Liver (tissue), 9 donors: ENCODE data around the gene NCKAP5L. TPM values are rescaled to one million over a fixed set of nuclear protein-coding genes. Genes with fewer than 3 reads are reported as not detected.

ENCODE experiments used
- DNase-seq: peaks from one replicate; pipeline ENCODE4 v3.0.0-alpha.2; 2017; ENCODE audit warnings: low spot score
- H3K27ac ChIP-seq, 2 donors: one replicate each; pipeline ENCODE4 v1.7.0; 2013; ENCODE audit warnings: inconsistent platforms in 2 of 2, low read length in 2 of 2, control low read depth in 1 of 2, low read depth in 1 of 2, mild to moderate bottlenecking in 1 of 2
- H3K27me3 ChIP-seq, 4 donors: one replicate each; pipeline versions ENCODE4 v1.6.1 to v1.7.0; 2013; ENCODE audit warnings: low read length in 3 of 4, inconsistent platforms in 1 of 4, mild to moderate bottlenecking in 1 of 4, moderate library complexity in 1 of 4; ENCODE audit not compliant: control insufficient read depth in 4 of 4, insufficient read depth in 4 of 4
- H3K36me3 ChIP-seq, 4 donors: one replicate each; pipeline versions ENCODE4 v1.6.1 to v1.7.0; 2013; ENCODE audit warnings: low read length in 3 of 4, mild to moderate bottlenecking in 3 of 4, low read depth in 1 of 4, moderate library complexity in 1 of 4; ENCODE audit not compliant: control insufficient read depth in 4 of 4, insufficient read depth in 3 of 4
- H3K4me1 ChIP-seq, 4 donors: one replicate each; pipeline versions ENCODE4 v1.6.1 to v1.7.0; 2013; ENCODE audit warnings: low read length in 3 of 4, mild to moderate bottlenecking in 3 of 4, moderate library complexity in 1 of 4; ENCODE audit not compliant: control insufficient read depth in 4 of 4, insufficient read depth in 4 of 4
- H3K4me3 ChIP-seq, 3 donors: one replicate each; pipeline versions ENCODE4 v1.6.1 to v1.7.0; 2013; ENCODE audit warnings: low read length in 3 of 3, control low read depth in 1 of 3, low read depth in 1 of 3, mild to moderate bottlenecking in 1 of 3
- H3K9ac ChIP-seq, 2 donors: one replicate each; pipeline ENCODE4 v1.7.0; 2013; ENCODE audit warnings: low read length in 2 of 2, mild to moderate bottlenecking in 2 of 2, moderate library complexity in 2 of 2, control low read depth in 1 of 2, low read depth in 1 of 2
- H3K9me3 ChIP-seq, 4 donors: one replicate each; pipeline versions ENCODE4 v1.6.1 to v1.7.0; 2013; ENCODE audit warnings: low read length in 3 of 4; ENCODE audit not compliant: control insufficient read depth in 4 of 4
- CTCF ChIP-seq: fragments of 150-350 bp; IDR thresholded peaks from 2 replicates; pipeline ENCODE4 v1.5.1; 2017; ENCODE audit warnings: improper control_type of control experiment, low read depth, low read length; ENCODE audit not compliant: missing input control
- EGR1 ChIP-seq, 2 donors: IDR thresholded peaks; 2 replicates each; pipeline ENCODE4 v1.6.1; 2016 to 2018; ENCODE audit warnings: antibody characterized with exemption in 2 of 2, low read depth in 2 of 2
- FOXA1 ChIP-seq: IDR thresholded peaks from 2 replicates; pipeline ENCODE4 v1.6.1; 2016; ENCODE audit warnings: antibody characterized with exemption
- FOXA2 ChIP-seq: IDR thresholded peaks from 2 replicates; pipeline ENCODE4 v1.6.1; 2016; ENCODE audit warnings: antibody characterized with exemption
- GABPA ChIP-seq, 2 donors: IDR thresholded peaks in 1 of 2; conservative IDR thresholded peaks in 1 of 2; 2 replicates each; pipeline ENCODE4 v1.6.1; 2016; ENCODE audit warnings: antibody characterized with exemption in 2 of 2, mild to moderate bottlenecking in 1 of 2, moderate library complexity in 1 of 2
- HNF4A ChIP-seq, 2 donors: conservative IDR thresholded peaks; 2 replicates each; pipeline ENCODE4 v1.6.1; 2016; ENCODE audit warnings: antibody characterized with exemption in 2 of 2, mild to moderate bottlenecking in 2 of 2
- HNF4G ChIP-seq: IDR thresholded peaks from 2 replicates; pipeline ENCODE4 v1.6.1; 2016; ENCODE audit warnings: antibody characterized with exemption
- JUND ChIP-seq, 2 donors: IDR thresholded peaks; 2 replicates each; pipeline ENCODE4 v1.6.1; 2016; ENCODE audit warnings: antibody characterized with exemption in 2 of 2
- MAX ChIP-seq: IDR thresholded peaks from 2 replicates; pipeline ENCODE4 v1.6.1; 2016; ENCODE audit warnings: antibody characterized with exemption
- NR2F2 ChIP-seq: IDR thresholded peaks from 2 replicates; pipeline ENCODE4 v1.6.1; 2016; ENCODE audit warnings: antibody characterized with exemption
- RAD21 ChIP-seq, 2 donors: IDR thresholded peaks; 2 replicates each; pipeline ENCODE4 v1.6.1; 2016; ENCODE audit warnings: antibody characterized with exemption in 2 of 2, mild to moderate bottlenecking in 2 of 2
- REST ChIP-seq: IDR thresholded peaks from 2 replicates; pipeline ENCODE4 v1.6.1; 2016; ENCODE audit warnings: antibody characterized with exemption, mild to moderate bottlenecking
- SP1 ChIP-seq: IDR thresholded peaks from 2 replicates; pipeline ENCODE4 v1.6.1; 2018; ENCODE audit warnings: antibody characterized with exemption, mild to moderate bottlenecking
- YY1 ChIP-seq: IDR thresholded peaks from 2 replicates; pipeline ENCODE4 v1.6.1; 2016; ENCODE audit warnings: antibody characterized with exemption, mild to moderate bottlenecking
- ZBTB33 ChIP-seq: IDR thresholded peaks from 2 replicates; pipeline ENCODE4 v1.6.1; 2016; ENCODE audit warnings: antibody characterized with exemption
- WGBS: extraction: QIAGEN DNeasy Blood & Tissue Kit; methylation state at CpG from one replicate; pipeline ENCODE4 v1.1.7; 2013; 5-methylcytosine and 5-hydroxymethylcytosine counted together
- polyA plus RNA-seq, 2 donors: library from polyadenylated mRNA; stranded (reverse) in 1 of 2; unstranded in 1 of 2; fragments of 200-250 nt in 1 of 2; fragments of >200 nt in 1 of 2; fragmentation: Nextera tagmentation in 1 of 2; extraction: Ambion mirVana in 1 of 2; gene quantifications; one replicate each; pipeline versions ENCODE4 v1.2.1 to v1.2.3, GENCODE V29; 2013 to 2015
- total RNA-seq, 2 donors: library from RNA; depleted of rRNA; stranded (reverse); fragments of >200 nt; gene quantifications; one replicate each; pipeline ENCODE4 v1.2.3, GENCODE V29; 2014
- donor health status: healthy.
- donor health status: healthy.
- donor health status: healthy.
- donor health status: healthy.
- donor health status: healthy.

Gene NCKAP5L
- total and polyA plus RNA-seq, 4 donors: 2.9 to 6.8 (median 4.2) TPM

GRCh38 chr12:49805409-49805808 lies 22.8 kb downstream of the NCKAP5L start:
- Histone ChIP-seq H3K27me3 (no peaks in the 10 kb centered on the region), H3K9me3 (no peaks in the 10 kb centered on the region), H3K4me1 (peaks cover 0 to 2% (median under 1%) of the 10 kb centered on the region in 4 donors), H3K27ac (no peak overlapping the region), H3K36me3 (peaks cover 6 to 23% (median 10%) of the 10 kb centered on the region in 4 donors), H3K9ac (no peak overlapping the region), H3K4me3 (no peak overlapping the region)
- no peak for DNase-seq
- TF ChIP-seq CTCF (no peak), REST (no peak), FOXA2 (no peak), YY1 (no peak), ZBTB33 (no peak), GABPA (IDR thresholded peaks at IDR 0.05 in 1 of 2, conservative IDR thresholded peaks at IDR 0.05 in 1 of 2) (no peak), JUND (IDR thresholded peaks at IDR 0.05) (no peak), HNF4G (no peak)
- WGBS: 95% methylated on average over 5 of the region's 5 CpGs

- 96% methylated on average over 10 of the region's 10 CpGs for WGBS
- Histone ChIP-seq H3K4me1 (peaks cover 0 to 2% (median under 1%) of the 10 kb centered on the region in 4 donors), H3K27ac (no peak overlapping the region), H3K27me3 (no peaks in the 10 kb centered on the region), H3K4me3 (no peak overlapping the region), H3K36me3 (peaks cover 6 to 23% (median 10%) of the 10 kb centered on the region in 4 donors), H3K9me3 (no peaks in the 10 kb centered on the region), H3K9ac (no peak overlapping the region)
- TF ChIP-seq ZBTB33: no peak
- TF ChIP-seq MAX: no peak
- TF ChIP-seq NR2F2: no peak
- no peak for TF ChIP-seq SP1
- no peak for TF ChIP-seq HNF4A (conservative IDR thresholded peaks at IDR 0.05)
- no peak for TF ChIP-seq CTCF
- TF ChIP-seq FOXA1: no peak
- TF ChIP-seq EGR1 (IDR thresholded peaks at IDR 0.05; ENCODE audit: low read depth in 2 of 2): no peak
- no peak for TF ChIP-seq RAD21 (IDR thresholded peaks at IDR 0.05)
- no peak for DNase-seq
Observed at GRCh38 chr12:49804821-49805220, 23.4 kb downstream of the NCKAP5L start.
